Vagina (tissue), 2 donors: Measurements from ENCODE around the gene EPHA10. TPM values are rescaled to one million over a fixed set of nuclear protein-coding genes. Genes with fewer than 3 reads are reported as not detected.

ENCODE experiments used
- DNase-seq, 2 donors: peaks; one replicate each; pipeline ENCODE4 v3.0.0-alpha.2; 2017; ENCODE audit errors: extremely low spot score in 2 of 2
- H3K27ac ChIP-seq: fragments of 200-600 bp; sonication (generic); one replicate; pipeline ENCODE4 v1.5.1; 2019
- H3K27me3 ChIP-seq: fragments of 200-600 bp; sonication (generic); one replicate; pipeline ENCODE4 v1.5.1; 2019
- H3K36me3 ChIP-seq, 2 donors: fragments of 200-600 bp; sonication (generic); one replicate each; pipeline ENCODE4 v1.5.1; 2017 to 2019
- H3K4me1 ChIP-seq: fragments of 200-600 bp; sonication (generic); one replicate; pipeline ENCODE4 v1.5.1; 2019
- H3K4me3 ChIP-seq, 2 donors: fragments of 200-600 bp; sonication (generic); 1 replicate in 1 of 2; 2 replicates in 1 of 2; pipeline ENCODE4 v1.5.1; 2016 to 2019
- H3K9me3 ChIP-seq: fragments of 200-600 bp; sonication (generic); one replicate; pipeline ENCODE4 v1.5.1; 2019
- POLR2A ChIP-seq, 2 donors: fragments of 450-650 bp; IDR thresholded peaks; one replicate each; pipeline ENCODE4 v1.6.1; 2017; ENCODE audit warnings: antibody characterized with exemption in 2 of 2, mild to moderate bottlenecking in 2 of 2, moderate library complexity in 2 of 2
- POLR2AphosphoS5 ChIP-seq, 2 donors: sonication (generic); formaldehyde crosslinking; IDR thresholded peaks; one replicate each; pipeline ENCODE4 v1.9.0; 2017; ENCODE audit warnings: antibody characterized with exemption in 2 of 2, mild to moderate bottlenecking in 2 of 2, low read depth in 1 of 2; ENCODE audit not compliant: insufficient read depth in 1 of 2
- intact Hi-C: fragments of 100-400 bp; cut with DNase I; formaldehyde crosslinking; loops from one replicate; pipeline ENCODE4 v1.15.1; 2023
- total RNA-seq: library from RNA; depleted of rRNA; stranded (reverse); fragments of >200 nt; gene quantifications from one replicate; pipeline ENCODE4 v1.2.3, GENCODE V29; 2016
- TF ChIP-seq, protein P1 (sequence below), 3 experiments: fragments of 450-650 bp in 2 of 3; fragments of 200-600 bp in 1 of 3; sonication (generic) in 1 of 3; IDR thresholded peaks; one replicate each; pipeline ENCODE4 v1.5.1; 2017 to 2019; ENCODE audit warnings: antibody characterized with exemption in 3 of 3, mild to moderate bottlenecking in 2 of 3, moderate library complexity in 2 of 3

EPHA10 gene
- total RNA-seq, 1 donor from 2014 or later: 0.25 TPM

DNA sequence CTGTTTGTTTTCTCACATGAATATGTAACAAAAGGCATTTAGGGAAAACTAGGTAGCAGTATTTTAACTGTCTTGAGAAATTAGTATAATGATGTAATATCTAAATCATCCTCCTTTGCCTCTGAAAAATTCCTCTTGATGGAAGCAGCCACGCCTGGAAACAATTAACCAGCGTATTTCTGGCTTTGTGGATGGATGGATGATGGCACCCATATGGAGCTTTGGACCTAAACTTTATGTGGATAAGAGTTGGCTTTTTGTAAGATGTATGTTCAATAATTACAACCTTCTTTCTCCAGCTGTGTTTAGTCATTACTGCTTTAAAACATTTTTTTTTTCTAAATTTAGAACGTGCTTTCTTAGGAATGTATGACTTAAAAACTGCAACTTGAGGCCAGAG is 60.0 kb downstream of the EPHA10 start:
- H3K4me3 ChIP-seq: no peak overlapping the region
- no peaks in the 10 kb centered on the region for H3K27me3 ChIP-seq
- H3K4me1 ChIP-seq: no peaks in the 10 kb centered on the region
- intact Hi-C loops: no loop called here
- no peaks in the 10 kb centered on the region for H3K9me3 ChIP-seq
- TF ChIP-seq POLR2A (IDR thresholded peaks at IDR 0.05) (no peak), POLR2AphosphoS5 (IDR thresholded peaks at IDR 0.05; ENCODE audit: insufficient read depth in 1 of 2, low read depth in 1 of 2) (no peak)
- TF ChIP-seq, protein P1, sequence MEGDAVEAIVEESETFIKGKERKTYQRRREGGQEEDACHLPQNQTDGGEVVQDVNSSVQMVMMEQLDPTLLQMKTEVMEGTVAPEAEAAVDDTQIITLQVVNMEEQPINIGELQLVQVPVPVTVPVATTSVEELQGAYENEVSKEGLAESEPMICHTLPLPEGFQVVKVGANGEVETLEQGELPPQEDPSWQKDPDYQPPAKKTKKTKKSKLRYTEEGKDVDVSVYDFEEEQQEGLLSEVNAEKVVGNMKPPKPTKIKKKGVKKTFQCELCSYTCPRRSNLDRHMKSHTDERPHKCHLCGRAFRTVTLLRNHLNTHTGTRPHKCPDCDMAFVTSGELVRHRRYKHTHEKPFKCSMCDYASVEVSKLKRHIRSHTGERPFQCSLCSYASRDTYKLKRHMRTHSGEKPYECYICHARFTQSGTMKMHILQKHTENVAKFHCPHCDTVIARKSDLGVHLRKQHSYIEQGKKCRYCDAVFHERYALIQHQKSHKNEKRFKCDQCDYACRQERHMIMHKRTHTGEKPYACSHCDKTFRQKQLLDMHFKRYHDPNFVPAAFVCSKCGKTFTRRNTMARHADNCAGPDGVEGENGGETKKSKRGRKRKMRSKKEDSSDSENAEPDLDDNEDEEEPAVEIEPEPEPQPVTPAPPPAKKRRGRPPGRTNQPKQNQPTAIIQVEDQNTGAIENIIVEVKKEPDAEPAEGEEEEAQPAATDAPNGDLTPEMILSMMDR (IDR thresholded peaks at IDR 0.05): no peak
- no peaks in the 10 kb centered on the region for H3K36me3 ChIP-seq
- DNase-seq: no peak
- no peak overlapping the region for H3K27ac ChIP-seq

DNA sequence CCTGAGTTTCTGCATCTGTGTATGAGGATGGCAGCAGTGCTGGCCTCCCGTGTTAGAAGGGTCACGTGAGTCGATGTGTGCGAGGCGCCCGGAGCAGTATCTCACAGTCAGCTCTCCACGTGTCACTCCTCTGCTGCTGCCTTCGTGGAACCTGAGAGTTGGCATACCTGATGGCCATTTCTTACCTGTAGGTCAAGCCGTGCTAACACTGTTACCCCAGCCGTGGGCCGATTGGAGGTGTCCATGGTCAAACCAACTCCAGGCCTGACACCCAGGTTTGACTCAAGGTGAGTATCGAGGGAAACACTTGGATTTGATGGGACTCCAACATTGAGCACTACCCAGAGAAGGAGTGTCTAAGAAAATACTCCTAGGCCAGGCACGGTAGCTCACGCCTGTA is 61.9 kb downstream of the EPHA10 start:
- no peak overlapping the region for H3K4me3 ChIP-seq
- intact Hi-C loops: no loop called here
- no peak for DNase-seq
- H3K9me3 ChIP-seq: no peaks in the 10 kb centered on the region
- TF ChIP-seq POLR2AphosphoS5 (IDR thresholded peaks at IDR 0.05; ENCODE audit: insufficient read depth in 1 of 2, low read depth in 1 of 2) (no peak), POLR2A (IDR thresholded peaks at IDR 0.05) (no peak)
- TF ChIP-seq, protein P1 (IDR thresholded peaks at IDR 0.05): no peak
- H3K36me3 ChIP-seq: no peaks in the 10 kb centered on the region
- H3K4me1 ChIP-seq: no peaks in the 10 kb centered on the region
- H3K27ac ChIP-seq: no peak overlapping the region
- no peaks in the 10 kb centered on the region for H3K27me3 ChIP-seq

DNA sequence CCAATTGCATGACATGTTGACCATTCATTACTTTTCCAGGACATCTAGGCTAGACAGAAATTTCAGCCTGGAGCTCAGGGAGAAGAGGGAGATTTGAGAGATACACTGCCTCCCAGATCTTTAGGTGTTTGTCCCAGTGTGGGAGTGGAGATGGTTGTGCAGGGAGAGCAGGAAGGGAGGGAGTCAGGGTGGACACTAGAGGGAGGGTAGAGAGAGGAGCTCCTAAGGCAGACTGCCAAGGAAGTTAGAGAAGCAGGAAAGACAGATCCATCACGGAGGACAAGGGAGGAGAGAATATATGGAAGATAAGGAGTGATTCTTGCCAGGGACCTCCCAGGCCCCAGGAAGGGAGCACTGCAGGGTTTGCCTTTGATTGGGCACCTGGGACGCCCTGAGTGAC is 63.9 kb downstream of the EPHA10 start:
- Histone ChIP-seq H3K9me3 (no peaks in the 10 kb centered on the region), H3K27ac (no peak overlapping the region), H3K4me1 (no peaks in the 10 kb centered on the region), H3K36me3 (no peaks in the 10 kb centered on the region), H3K27me3 (no peaks in the 10 kb centered on the region), H3K4me3 (no peak overlapping the region)
- TF ChIP-seq, protein P1 (IDR thresholded peaks at IDR 0.05): no peak
- TF ChIP-seq POLR2A (IDR thresholded peaks at IDR 0.05): no peak
- no peak for TF ChIP-seq POLR2AphosphoS5 (IDR thresholded peaks at IDR 0.05; ENCODE audit: insufficient read depth in 1 of 2, low read depth in 1 of 2)
- no peak for DNase-seq
- intact Hi-C loops: no loop called here

DNA sequence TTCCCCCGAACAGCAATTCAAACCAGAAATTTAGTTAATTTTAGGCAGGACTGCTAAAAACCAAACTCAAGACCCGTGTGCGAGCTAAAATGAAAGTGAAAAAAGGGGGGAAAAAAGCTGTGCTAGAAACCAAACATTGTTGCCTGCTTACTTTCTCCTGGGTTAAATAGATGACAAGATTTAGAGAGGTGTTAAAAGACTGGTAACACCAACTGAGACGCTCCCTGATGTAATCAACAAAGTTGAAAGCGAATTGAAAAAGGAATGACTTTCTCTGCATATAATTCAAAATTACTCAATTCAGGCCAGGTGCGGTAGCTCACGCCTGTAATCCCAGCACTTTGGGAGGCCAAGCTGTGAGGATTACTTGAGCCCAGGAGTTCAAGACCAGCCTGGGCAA is 65.8 kb downstream of the EPHA10 start:
- H3K9me3 ChIP-seq: no peaks in the 10 kb centered on the region
- H3K36me3 ChIP-seq: no peaks in the 10 kb centered on the region
- no peak for DNase-seq
- TF ChIP-seq POLR2A (IDR thresholded peaks at IDR 0.05) (no peak), POLR2AphosphoS5 (IDR thresholded peaks at IDR 0.05; ENCODE audit: insufficient read depth in 1 of 2, low read depth in 1 of 2) (no peak)
- TF ChIP-seq, protein P1 (IDR thresholded peaks at IDR 0.05): no peak
- intact Hi-C loops: no loop called here
- H3K4me3 ChIP-seq: no peak overlapping the region
- no peak overlapping the region for H3K27ac ChIP-seq
- H3K4me1 ChIP-seq: no peaks in the 10 kb centered on the region
- H3K27me3 ChIP-seq: no peaks in the 10 kb centered on the region

DNA sequence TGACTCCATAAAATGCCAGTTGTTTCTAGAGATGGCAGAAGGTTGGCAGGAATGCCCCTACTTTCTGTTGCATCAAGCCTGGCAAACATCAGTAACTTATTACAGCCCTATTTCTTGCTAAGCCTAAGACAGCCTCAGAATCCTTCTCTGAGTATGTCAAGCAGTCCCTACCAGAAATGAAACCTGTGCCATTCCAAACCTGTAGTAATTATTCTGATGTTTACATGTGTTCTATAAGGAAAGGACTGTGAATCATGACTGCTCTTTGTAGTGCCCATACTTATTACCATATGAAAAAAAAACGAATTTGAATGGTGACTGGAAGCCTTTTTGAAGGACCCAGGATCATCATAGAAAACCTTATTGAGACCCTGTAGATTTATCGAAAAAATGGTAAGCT is 67.2 kb downstream of the EPHA10 start:
- Histone ChIP-seq H3K36me3 (no peaks in the 10 kb centered on the region), H3K4me3 (no peak overlapping the region), H3K9me3 (no peaks in the 10 kb centered on the region), H3K27ac (no peak overlapping the region), H3K27me3 (no peaks in the 10 kb centered on the region), H3K4me1 (peaks cover 4% of the 10 kb centered on the region)
- intact Hi-C loops: no loop called here
- DNase-seq: no peak
- TF ChIP-seq, protein P1 (IDR thresholded peaks at IDR 0.05): no peak
- TF ChIP-seq POLR2AphosphoS5 (IDR thresholded peaks at IDR 0.05; ENCODE audit: insufficient read depth in 1 of 2, low read depth in 1 of 2) (no peak), POLR2A (IDR thresholded peaks at IDR 0.05) (no peak)
